ENCODE results near the gene ZBTB7C. TPM values are rescaled to one million over a fixed set of nuclear protein-coding genes. Genes with fewer than 3 reads are reported as not detected.

The ZBTB7C gene
- total and polyA plus RNA-seq, 9 of the 15 experiments (the other 6 are each of a cell fraction or from before 2014, with no cell fraction given) = not detected

DNA sequence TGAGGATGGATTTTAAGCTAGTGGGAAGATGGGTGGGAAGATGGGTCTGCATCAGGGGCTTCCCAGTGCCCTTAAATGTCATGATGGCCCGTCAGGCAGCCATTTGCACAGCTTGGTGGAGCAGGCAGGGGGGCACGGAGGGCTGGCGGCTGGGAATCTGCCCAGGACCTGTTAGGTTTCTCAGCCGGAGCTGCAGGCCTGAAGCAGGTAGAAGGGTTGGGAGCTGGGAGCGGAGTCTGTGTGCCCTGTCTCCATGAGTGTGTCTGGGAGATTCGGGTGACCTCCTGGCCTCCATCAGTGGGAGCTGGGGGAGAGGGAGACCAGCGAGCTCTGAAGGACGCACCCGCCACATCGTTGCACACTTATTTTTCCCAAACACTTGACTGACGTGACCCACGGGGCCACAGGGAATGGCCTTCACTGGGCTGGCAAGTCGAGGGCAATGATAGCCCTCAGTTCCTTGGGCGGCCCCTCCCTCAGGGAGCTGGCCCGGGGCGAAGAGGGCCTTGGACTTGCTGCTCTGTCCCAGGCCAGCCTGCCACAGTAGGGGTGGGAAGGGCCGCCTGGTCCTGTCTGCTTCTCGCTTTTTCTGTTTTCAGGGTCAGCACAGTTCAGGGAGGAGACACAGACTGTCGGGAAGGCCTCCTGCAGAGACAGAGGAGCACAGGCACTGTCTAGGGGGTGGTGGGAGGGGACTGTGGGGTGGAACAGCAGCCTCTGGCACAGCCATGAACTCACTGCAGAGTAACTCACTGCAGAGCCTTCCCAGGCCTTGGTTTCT, 236.8 kb downstream of the ZBTB7C start:
- Histone ChIP-seq H2AFZ (ENCODE audit: low read depth, low read length) (no peak overlapping the region), H3K9ac (ENCODE audit: insufficient read depth in 1 of 2, low read depth in 2 of 2, low read length in 2 of 2) (no peak overlapping the region), H3K9me3 (replicated peaks; ENCODE audit: control insufficient read depth, insufficient read depth, low read depth, low read length) (no peaks in the 10 kb centered on the region), H3K4me1 (replicated peaks in 1 of 2; ENCODE audit: control insufficient read depth in 2 of 2, insufficient read depth in 2 of 2, low read length in 2 of 2) (no peaks in the 10 kb centered on the region), H3K36me3 (ENCODE audit: control insufficient read depth, insufficient read depth, low read length) (no peaks in the 10 kb centered on the region), H3K4me3 (no peak overlapping the region), H3K9me1 (ENCODE audit: control insufficient read depth, insufficient read depth, low read length) (no peaks in the 10 kb centered on the region), H3K4me2 (ENCODE audit: insufficient read depth, low read length) (no peak overlapping the region), H4K20me1 (replicated peaks; ENCODE audit: control insufficient read depth, insufficient read depth, low read length) (0 out of 2 replicates have a peak, but pooled peaks cover 5% of the 10 kb centered on the region), H3K27me3 (ENCODE audit: control insufficient read depth in 2 of 2, insufficient read depth in 2 of 2, low read length in 2 of 2) (peaks cover 0 to 18% of the 10 kb centered on the region in 2 experiments; a peak in 2 of 5 replicates), H3K27ac (ENCODE audit: extremely low read depth, low read depth, low read length) (no peak overlapping the region), H3K79me2 (ENCODE audit: control insufficient read depth, insufficient read depth, low read length) (no peaks in the 10 kb centered on the region)
- in situ Hi-C loops (cut with MboI) (no loop called here), intact Hi-C loops (cut with micrococcal nuclease) (no loop called here)
- 0% methylated on average over 8 of the region's 19 CpGs for WGBS (ENCODE audit: insufficient coverage, low coverage, missing lambda C conversion rate)
- ChIA-PET POLR2A (interaction anchor here (0.7 to 1.6 kb wide), 2 partner anchors 9 to 10 kb away, joined by 4 to 6 read pairs; no protein-coding TSS in a partner anchor), CTCF (ENCODE audit: low intra/inter-chr PET ratio) (no interaction called here)
- BruUV-seq (replicated peaks) = no TSS peak
- TF ChIP-seq, protein P1, sequence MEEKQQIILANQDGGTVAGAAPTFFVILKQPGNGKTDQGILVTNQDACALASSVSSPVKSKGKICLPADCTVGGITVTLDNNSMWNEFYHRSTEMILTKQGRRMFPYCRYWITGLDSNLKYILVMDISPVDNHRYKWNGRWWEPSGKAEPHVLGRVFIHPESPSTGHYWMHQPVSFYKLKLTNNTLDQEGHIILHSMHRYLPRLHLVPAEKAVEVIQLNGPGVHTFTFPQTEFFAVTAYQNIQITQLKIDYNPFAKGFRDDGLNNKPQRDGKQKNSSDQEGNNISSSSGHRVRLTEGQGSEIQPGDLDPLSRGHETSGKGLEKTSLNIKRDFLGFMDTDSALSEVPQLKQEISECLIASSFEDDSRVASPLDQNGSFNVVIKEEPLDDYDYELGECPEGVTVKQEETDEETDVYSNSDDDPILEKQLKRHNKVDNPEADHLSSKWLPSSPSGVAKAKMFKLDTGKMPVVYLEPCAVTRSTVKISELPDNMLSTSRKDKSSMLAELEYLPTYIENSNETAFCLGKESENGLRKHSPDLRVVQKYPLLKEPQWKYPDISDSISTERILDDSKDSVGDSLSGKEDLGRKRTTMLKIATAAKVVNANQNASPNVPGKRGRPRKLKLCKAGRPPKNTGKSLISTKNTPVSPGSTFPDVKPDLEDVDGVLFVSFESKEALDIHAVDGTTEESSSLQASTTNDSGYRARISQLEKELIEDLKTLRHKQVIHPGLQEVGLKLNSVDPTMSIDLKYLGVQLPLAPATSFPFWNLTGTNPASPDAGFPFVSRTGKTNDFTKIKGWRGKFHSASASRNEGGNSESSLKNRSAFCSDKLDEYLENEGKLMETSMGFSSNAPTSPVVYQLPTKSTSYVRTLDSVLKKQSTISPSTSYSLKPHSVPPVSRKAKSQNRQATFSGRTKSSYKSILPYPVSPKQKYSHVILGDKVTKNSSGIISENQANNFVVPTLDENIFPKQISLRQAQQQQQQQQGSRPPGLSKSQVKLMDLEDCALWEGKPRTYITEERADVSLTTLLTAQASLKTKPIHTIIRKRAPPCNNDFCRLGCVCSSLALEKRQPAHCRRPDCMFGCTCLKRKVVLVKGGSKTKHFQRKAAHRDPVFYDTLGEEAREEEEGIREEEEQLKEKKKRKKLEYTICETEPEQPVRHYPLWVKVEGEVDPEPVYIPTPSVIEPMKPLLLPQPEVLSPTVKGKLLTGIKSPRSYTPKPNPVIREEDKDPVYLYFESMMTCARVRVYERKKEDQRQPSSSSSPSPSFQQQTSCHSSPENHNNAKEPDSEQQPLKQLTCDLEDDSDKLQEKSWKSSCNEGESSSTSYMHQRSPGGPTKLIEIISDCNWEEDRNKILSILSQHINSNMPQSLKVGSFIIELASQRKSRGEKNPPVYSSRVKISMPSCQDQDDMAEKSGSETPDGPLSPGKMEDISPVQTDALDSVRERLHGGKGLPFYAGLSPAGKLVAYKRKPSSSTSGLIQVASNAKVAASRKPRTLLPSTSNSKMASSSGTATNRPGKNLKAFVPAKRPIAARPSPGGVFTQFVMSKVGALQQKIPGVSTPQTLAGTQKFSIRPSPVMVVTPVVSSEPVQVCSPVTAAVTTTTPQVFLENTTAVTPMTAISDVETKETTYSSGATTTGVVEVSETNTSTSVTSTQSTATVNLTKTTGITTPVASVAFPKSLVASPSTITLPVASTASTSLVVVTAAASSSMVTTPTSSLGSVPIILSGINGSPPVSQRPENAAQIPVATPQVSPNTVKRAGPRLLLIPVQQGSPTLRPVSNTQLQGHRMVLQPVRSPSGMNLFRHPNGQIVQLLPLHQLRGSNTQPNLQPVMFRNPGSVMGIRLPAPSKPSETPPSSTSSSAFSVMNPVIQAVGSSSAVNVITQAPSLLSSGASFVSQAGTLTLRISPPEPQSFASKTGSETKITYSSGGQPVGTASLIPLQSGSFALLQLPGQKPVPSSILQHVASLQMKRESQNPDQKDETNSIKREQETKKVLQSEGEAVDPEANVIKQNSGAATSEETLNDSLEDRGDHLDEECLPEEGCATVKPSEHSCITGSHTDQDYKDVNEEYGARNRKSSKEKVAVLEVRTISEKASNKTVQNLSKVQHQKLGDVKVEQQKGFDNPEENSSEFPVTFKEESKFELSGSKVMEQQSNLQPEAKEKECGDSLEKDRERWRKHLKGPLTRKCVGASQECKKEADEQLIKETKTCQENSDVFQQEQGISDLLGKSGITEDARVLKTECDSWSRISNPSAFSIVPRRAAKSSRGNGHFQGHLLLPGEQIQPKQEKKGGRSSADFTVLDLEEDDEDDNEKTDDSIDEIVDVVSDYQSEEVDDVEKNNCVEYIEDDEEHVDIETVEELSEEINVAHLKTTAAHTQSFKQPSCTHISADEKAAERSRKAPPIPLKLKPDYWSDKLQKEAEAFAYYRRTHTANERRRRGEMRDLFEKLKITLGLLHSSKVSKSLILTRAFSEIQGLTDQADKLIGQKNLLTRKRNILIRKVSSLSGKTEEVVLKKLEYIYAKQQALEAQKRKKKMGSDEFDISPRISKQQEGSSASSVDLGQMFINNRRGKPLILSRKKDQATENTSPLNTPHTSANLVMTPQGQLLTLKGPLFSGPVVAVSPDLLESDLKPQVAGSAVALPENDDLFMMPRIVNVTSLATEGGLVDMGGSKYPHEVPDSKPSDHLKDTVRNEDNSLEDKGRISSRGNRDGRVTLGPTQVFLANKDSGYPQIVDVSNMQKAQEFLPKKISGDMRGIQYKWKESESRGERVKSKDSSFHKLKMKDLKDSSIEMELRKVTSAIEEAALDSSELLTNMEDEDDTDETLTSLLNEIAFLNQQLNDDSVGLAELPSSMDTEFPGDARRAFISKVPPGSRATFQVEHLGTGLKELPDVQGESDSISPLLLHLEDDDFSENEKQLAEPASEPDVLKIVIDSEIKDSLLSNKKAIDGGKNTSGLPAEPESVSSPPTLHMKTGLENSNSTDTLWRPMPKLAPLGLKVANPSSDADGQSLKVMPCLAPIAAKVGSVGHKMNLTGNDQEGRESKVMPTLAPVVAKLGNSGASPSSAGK (IDR thresholded peaks at IDR 0.05) = no peak
- TF ChIP-seq GMEB1 (CRISPR knock-in tag; IDR thresholded peaks at IDR 0.05) = no peak
- TF ChIP-seq SAP30 (IDR thresholded peaks at IDR 0.05; ENCODE audit: borderline replicate concordance, insufficient read depth, low read depth, low read length, poor library complexity, severe bottlenecking) = no peak
- no peak for TF ChIP-seq ELF1 (tag; IDR thresholded peaks at IDR 0.05)
- no peak for DNase-seq (ENCODE audit: extremely low read depth in 1 of 4, low spot score in 3 of 4)
- FAIRE-seq = no peak
- no peak for ATAC-seq

Data from K562 (cell line).